CD4-positive, CD25-positive, alpha-beta regulatory T cell (primary cell): ENCODE measurements around the gene L3MBTL4. TPM values are rescaled to one million over a fixed set of nuclear protein-coding genes. Genes with fewer than 3 reads are reported as not detected.

Experiments
- ATAC-seq, 2 donors: fragments of 150-1000 bp; cut with Tn5 transposase; one replicate each; pipeline ENCODE4 v1.10.0; 2021; ENCODE audit warnings: low read depth in 2 of 2, moderate number of reproducible peaks in 2 of 2, moderate library complexity in 1 of 2
- DNase-seq, 3 donors: peaks; one replicate each; pipeline versions ENCODE4 v3.0.0 to v3.0.0-alpha.2; 2012 to 2022; ENCODE audit warnings: mixed read lengths in 1 of 3
- H3K27ac ChIP-seq: one replicate; pipeline ENCODE4 v1.7.0; 2013; ENCODE audit warnings: mild to moderate bottlenecking, low read length; ENCODE audit not compliant: insufficient read depth, poor library complexity, severe bottlenecking
- H3K27me3 ChIP-seq: one replicate; pipeline ENCODE4 v1.7.0; 2013; ENCODE audit warnings: low read length; ENCODE audit not compliant: control insufficient read depth, insufficient read depth
- H3K36me3 ChIP-seq: one replicate; pipeline ENCODE4 v1.7.0; 2013; ENCODE audit warnings: mild to moderate bottlenecking, low read length, moderate library complexity; ENCODE audit not compliant: control insufficient read depth, insufficient read depth
- H3K4me1 ChIP-seq: 2 replicates; pipeline ENCODE4 v1.7.0; 2013; ENCODE audit warnings: mild to moderate bottlenecking, low read length; ENCODE audit not compliant: insufficient read depth, control insufficient read depth, poor library complexity, severe bottlenecking
- H3K4me3 ChIP-seq: one replicate; pipeline ENCODE4 v1.7.0; 2013; ENCODE audit warnings: low read depth, mild to moderate bottlenecking, low read length, moderate library complexity
- H3K9me3 ChIP-seq, 2 experiments: 1 replicate in 1 of 2; 2 replicates in 1 of 2; pipeline ENCODE4 v1.7.0; 2013; ENCODE audit warnings: low read length in 2 of 2, mild to moderate bottlenecking in 1 of 2, moderate library complexity in 1 of 2; ENCODE audit not compliant: control insufficient read depth in 2 of 2
- H3K27ac Mint-ChIP-seq, 3 donors: one replicate each; pipeline ENCODE4 v1.8.0; 2020 to 2022; ENCODE audit warnings: mild to moderate bottlenecking in 3 of 3, mixed read lengths in 3 of 3, moderate library complexity in 2 of 3
- H3K27me3 Mint-ChIP-seq: one replicate; pipeline ENCODE4 v1.8.0; 2022; ENCODE audit warnings: mild to moderate bottlenecking, mixed read lengths
- H3K36me3 Mint-ChIP-seq: one replicate; pipeline ENCODE4 v1.8.0; 2020; ENCODE audit warnings: mixed read lengths
- H3K4me1 Mint-ChIP-seq, 4 donors: one replicate each; pipeline ENCODE4 v1.8.0; 2020 to 2022; ENCODE audit warnings: mixed read lengths in 4 of 4, mild to moderate bottlenecking in 1 of 4
- H3K4me3 Mint-ChIP-seq, 4 donors: one replicate each; pipeline ENCODE4 v1.8.0; 2020 to 2022; ENCODE audit warnings: mild to moderate bottlenecking in 4 of 4, mixed read lengths in 4 of 4, moderate library complexity in 3 of 4
- H3K9me3 Mint-ChIP-seq, 7 donors: one replicate each; pipeline ENCODE4 v1.8.0; 2020 to 2022; ENCODE audit warnings: mixed read lengths in 7 of 7, mild to moderate bottlenecking in 3 of 7, moderate library complexity in 2 of 7
- polyA plus RNA-seq, 4 donors: library from polyadenylated mRNA; unstranded; fragments of 300-500 nt; fragmentation: Illumina TruSeq; gene quantifications; one replicate each; pipeline ENCODE4 v1.2.3, GENCODE V29; 2021
- total RNA-seq: library from RNA; stranded (reverse); gene quantifications from one replicate; pipeline ENCODE4 v1.2.3, GENCODE V29; 2022

The L3MBTL4 gene
- total and polyA plus RNA-seq, 5 donors from 2014 or later = 2.1 TPM; not detected in 4

- DNase-seq = no peak
- Mint-ChIP-seq H3K4me1 (no peaks in the 10 kb centered on the region), H3K27ac (peak overlapping the region in 1 of 3 donors; percentile 61), H3K27me3 (no peaks in the 10 kb centered on the region), H3K4me3 (no peak overlapping the region), H3K9me3 (no peaks in the 10 kb centered on the region), H3K36me3 (no peaks in the 10 kb centered on the region)
- no peak for ATAC-seq
- H3K27me3 ChIP-seq = no peaks in the 10 kb centered on the region
- H3K36me3 ChIP-seq = no peaks in the 10 kb centered on the region
- no peak overlapping the region for H3K4me3 ChIP-seq
- no peak overlapping the region for H3K27ac ChIP-seq
- H3K4me1 ChIP-seq = no peaks in the 10 kb centered on the region
- no peaks in the 10 kb centered on the region for H3K9me3 ChIP-seq
These were observed 471.2 kb downstream of the L3MBTL4 start for GRCh38 chr18:5943514-5943913.

DNA sequence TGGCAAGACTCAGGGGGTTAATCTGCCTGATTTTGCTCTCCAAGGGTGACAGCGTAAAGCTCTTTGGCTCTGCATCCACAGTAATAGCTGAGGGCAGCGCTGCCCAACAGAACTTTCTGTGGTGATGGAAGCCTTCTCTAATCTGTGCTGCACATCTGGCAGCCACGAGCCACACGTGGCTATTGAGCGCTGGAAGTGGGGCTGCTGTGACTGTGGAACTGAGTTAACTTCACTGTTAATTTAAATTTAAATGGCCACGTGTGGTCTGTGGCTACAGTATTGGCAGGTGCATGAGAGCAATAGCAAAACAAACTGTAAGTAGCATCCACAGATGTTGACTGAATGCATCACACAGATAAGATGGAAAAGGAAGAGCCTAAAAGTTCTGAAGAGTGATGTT, 472.1 kb downstream of the L3MBTL4 start:
- Histone ChIP-seq H3K9me3 (no peaks in the 10 kb centered on the region), H3K4me1 (no peaks in the 10 kb centered on the region), H3K4me3 (no peak overlapping the region), H3K27ac (no peak overlapping the region), H3K36me3 (no peaks in the 10 kb centered on the region), H3K27me3 (no peaks in the 10 kb centered on the region)
- no peak for ATAC-seq
- no peaks in the 10 kb centered on the region for H3K4me1 Mint-ChIP-seq
- no peaks in the 10 kb centered on the region for H3K27me3 Mint-ChIP-seq
- no peaks in the 10 kb centered on the region for H3K36me3 Mint-ChIP-seq
- no peak for DNase-seq
- no peak overlapping the region for H3K27ac Mint-ChIP-seq
- H3K9me3 Mint-ChIP-seq = no peaks in the 10 kb centered on the region
- H3K4me3 Mint-ChIP-seq = no peak overlapping the region

GRCh38 chr18:5941890-5942289, 472.8 kb downstream of the L3MBTL4 start:
- DNase-seq (no peak), ATAC-seq (no peak)
- Mint-ChIP-seq H3K4me3 (no peak overlapping the region), H3K27ac (no peak overlapping the region), H3K27me3 (no peaks in the 10 kb centered on the region), H3K4me1 (no peaks in the 10 kb centered on the region), H3K9me3 (no peaks in the 10 kb centered on the region), H3K36me3 (no peaks in the 10 kb centered on the region)
- no peaks in the 10 kb centered on the region for H3K27me3 ChIP-seq
- H3K4me3 ChIP-seq = no peak overlapping the region
- no peaks in the 10 kb centered on the region for H3K4me1 ChIP-seq
- no peaks in the 10 kb centered on the region for H3K36me3 ChIP-seq
- no peaks in the 10 kb centered on the region for H3K9me3 ChIP-seq
- no peak overlapping the region for H3K27ac ChIP-seq

DNA sequence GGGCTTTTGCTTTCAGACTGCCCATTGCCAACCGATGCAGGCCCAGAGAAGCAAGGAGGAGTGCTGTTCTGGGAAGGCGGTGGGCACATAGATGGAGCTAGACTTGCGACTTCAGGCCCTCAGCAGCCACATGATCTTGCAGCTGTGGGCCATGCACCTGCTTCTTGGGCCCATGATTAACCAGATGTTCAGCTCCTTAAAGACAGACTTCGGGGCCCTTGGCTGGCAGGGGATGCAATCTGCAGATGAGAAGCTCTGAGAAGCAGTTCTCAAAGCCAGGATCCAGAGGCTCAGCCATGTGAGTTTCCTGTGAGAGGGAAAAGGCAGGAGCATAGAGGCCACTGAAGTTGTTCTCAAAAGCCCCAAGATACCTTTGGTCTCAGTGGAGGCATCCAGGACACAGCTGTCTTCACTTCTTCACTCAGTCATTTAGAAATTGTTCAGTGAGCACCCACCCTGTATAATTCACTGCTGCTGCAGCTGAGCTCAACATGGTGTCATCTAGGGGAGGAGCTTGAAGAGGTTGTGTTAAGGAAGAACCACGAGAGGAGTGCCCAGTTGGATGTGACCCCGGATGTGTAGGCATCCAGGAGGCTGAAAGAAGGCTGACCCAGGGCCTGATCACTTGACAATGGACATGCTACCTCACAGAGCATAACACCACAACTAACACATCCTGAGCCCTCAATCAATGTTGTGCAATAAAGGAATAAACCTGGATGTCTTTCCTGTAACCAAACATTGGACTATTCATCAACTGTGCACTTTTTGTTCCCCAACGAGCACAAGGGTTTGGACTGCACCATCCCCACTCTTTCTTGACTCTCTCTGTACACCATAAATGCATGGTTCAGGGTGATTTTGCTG, 474.7 kb downstream of the L3MBTL4 start:
- H3K9me3 ChIP-seq = no peaks in the 10 kb centered on the region
- Mint-ChIP-seq H3K4me3 (no peak overlapping the region), H3K27ac (no peak overlapping the region), H3K9me3 (no peaks in the 10 kb centered on the region), H3K4me1 (no peaks in the 10 kb centered on the region), H3K36me3 (no peaks in the 10 kb centered on the region), H3K27me3 (no peaks in the 10 kb centered on the region)
- no peak for DNase-seq
- no peaks in the 10 kb centered on the region for H3K4me1 ChIP-seq
- no peaks in the 10 kb centered on the region for H3K36me3 ChIP-seq
- H3K27ac ChIP-seq = no peak overlapping the region
- no peaks in the 10 kb centered on the region for H3K27me3 ChIP-seq
- no peak for ATAC-seq
- no peak overlapping the region for H3K4me3 ChIP-seq

DNA sequence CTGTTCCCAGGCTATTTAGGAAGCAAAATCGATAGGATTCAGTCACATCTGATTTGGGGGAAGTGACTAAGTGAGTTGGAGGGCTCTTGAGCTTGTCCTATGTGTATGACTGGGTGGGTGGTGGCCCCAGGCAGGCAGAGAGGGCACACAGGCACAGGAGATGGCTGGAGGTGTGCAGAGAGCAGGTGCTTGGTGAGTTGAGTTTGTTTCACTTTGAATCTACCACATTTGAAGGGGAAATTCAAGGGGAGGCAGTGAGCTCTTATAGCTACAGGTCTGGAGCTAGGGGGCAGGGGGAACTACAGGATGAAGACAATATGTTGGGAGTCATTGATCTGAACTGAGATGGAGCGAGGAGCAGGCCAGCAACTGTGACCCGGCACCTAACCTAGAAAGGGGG, 476.9 kb downstream of the L3MBTL4 start:
- no peaks in the 10 kb centered on the region for H3K9me3 Mint-ChIP-seq

GRCh38 chr18:5937121-5937520, 477.6 kb downstream of the L3MBTL4 start:
- Mint-ChIP-seq H3K27ac (no peak overlapping the region), H3K4me1 (no peaks in the 10 kb centered on the region), H3K9me3 (peaks cover 0 to under 1% (median 0%) of the 10 kb centered on the region in 7 donors), H3K27me3 (no peaks in the 10 kb centered on the region), H3K4me3 (no peak overlapping the region), H3K36me3 (no peaks in the 10 kb centered on the region)
- Histone ChIP-seq H3K4me3 (no peak overlapping the region), H3K27me3 (no peaks in the 10 kb centered on the region), H3K9me3 (no peaks in the 10 kb centered on the region), H3K36me3 (no peaks in the 10 kb centered on the region), H3K4me1 (no peaks in the 10 kb centered on the region), H3K27ac (no peak overlapping the region)
- DNase-seq = no peak
- ATAC-seq = no peak

More for the DNA sequence above, 476.9 kb downstream of the L3MBTL4 start:
- H3K9me3 ChIP-seq = no peaks in the 10 kb centered on the region
- no peaks in the 10 kb centered on the region for H3K36me3 ChIP-seq
- DNase-seq (no peak), ATAC-seq (no peak)
- no peak overlapping the region for H3K4me3 ChIP-seq
- Mint-ChIP-seq H3K27ac (no peak overlapping the region), H3K4me1 (no peaks in the 10 kb centered on the region), H3K36me3 (no peaks in the 10 kb centered on the region), H3K27me3 (no peaks in the 10 kb centered on the region), H3K4me3 (no peak overlapping the region)
- H3K4me1 ChIP-seq = no peaks in the 10 kb centered on the region
- H3K27me3 ChIP-seq = no peaks in the 10 kb centered on the region
- no peak overlapping the region for H3K27ac ChIP-seq

GRCh38 chr18:5930789-5931188, 483.9 kb downstream of the L3MBTL4 start:
- no peak for DNase-seq
- Mint-ChIP-seq H3K27me3 (no peaks in the 10 kb centered on the region), H3K4me1 (no peaks in the 10 kb centered on the region), H3K27ac (no peak overlapping the region), H3K4me3 (no peak overlapping the region), H3K36me3 (no peaks in the 10 kb centered on the region), H3K9me3 (peaks cover 0 to 11% (median 2%) of the 10 kb centered on the region in 7 donors)
- Histone ChIP-seq H3K36me3 (no peaks in the 10 kb centered on the region), H3K4me3 (no peak overlapping the region), H3K27me3 (no peaks in the 10 kb centered on the region), H3K9me3 (no peaks in the 10 kb centered on the region), H3K27ac (no peak overlapping the region), H3K4me1 (no peaks in the 10 kb centered on the region)
- ATAC-seq = no peak
